ENCODE results near the gene DGKI.

DNA sequence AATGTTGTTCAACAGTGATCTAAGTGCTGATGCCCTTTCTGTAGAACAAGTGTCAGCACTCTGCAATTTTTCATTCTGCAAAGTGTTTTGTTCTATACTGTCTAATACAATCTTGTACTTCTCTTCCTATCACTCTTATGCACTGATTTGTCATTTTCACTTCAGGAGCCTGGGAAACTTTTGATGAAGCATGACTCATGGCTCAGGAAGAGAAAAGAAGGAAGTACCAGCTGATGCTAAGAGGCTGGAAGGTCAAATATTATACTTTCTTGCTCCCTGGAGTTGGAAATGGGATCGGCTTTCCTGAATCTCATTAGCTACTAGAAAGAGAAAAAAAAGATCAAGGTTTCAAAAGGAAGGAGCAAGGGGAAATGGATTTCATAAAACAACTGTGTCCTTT lies 45.8 kb downstream of the DGKI start:
- TF ChIP-seq, protein P1, sequence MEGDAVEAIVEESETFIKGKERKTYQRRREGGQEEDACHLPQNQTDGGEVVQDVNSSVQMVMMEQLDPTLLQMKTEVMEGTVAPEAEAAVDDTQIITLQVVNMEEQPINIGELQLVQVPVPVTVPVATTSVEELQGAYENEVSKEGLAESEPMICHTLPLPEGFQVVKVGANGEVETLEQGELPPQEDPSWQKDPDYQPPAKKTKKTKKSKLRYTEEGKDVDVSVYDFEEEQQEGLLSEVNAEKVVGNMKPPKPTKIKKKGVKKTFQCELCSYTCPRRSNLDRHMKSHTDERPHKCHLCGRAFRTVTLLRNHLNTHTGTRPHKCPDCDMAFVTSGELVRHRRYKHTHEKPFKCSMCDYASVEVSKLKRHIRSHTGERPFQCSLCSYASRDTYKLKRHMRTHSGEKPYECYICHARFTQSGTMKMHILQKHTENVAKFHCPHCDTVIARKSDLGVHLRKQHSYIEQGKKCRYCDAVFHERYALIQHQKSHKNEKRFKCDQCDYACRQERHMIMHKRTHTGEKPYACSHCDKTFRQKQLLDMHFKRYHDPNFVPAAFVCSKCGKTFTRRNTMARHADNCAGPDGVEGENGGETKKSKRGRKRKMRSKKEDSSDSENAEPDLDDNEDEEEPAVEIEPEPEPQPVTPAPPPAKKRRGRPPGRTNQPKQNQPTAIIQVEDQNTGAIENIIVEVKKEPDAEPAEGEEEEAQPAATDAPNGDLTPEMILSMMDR (IDR thresholded peaks at IDR 0.05), result no peak
- TF ChIP-seq EP300 (IDR thresholded peaks at IDR 0.05), result no peak

All from suprapubic skin (tissue), 3 donors.